ENCODE data around the gene CYP24A1.

CYP24A1 gene

GRCh38 chr20:54173653-54174456 lies at the start of gene CYP24A1:
Gene CYP24A1 (minus strand): TSS chr20:54173986. CDS start chr20:54173579, 407 bp downstream.
- Histone ChIP-seq H3K36me3 (ENCODE audit: insufficient read depth, low read length) (no peaks in the 10 kb centered on the region), H3K27me3 (ENCODE audit: insufficient read depth, low read length, poor library complexity) (peaks cover 32% of the 10 kb centered on the region), H3K4me2 (ENCODE audit: insufficient read depth, low read length) (no peak within 1 kb of the TSS), H3K9ac (ENCODE audit: low read depth, low read length) (no peak within 1 kb of the TSS), H3K79me2 (ENCODE audit: insufficient read depth, low read length) (no peaks in the 10 kb centered on the region), H3K4me3 (ENCODE audit: low read depth in 1 of 2, low read length in 2 of 2) (no peak within 1 kb of the TSS), H3K4me1 (ENCODE audit: insufficient read depth, low read length) (no peaks in the 10 kb centered on the region), H2AFZ (ENCODE audit: low read depth, low read length) (no peak within 1 kb of the TSS), H3K9me3 (ENCODE audit: insufficient read depth, low read length, severe bottlenecking) (no peaks in the 10 kb centered on the region), H4K20me1 (ENCODE audit: insufficient read depth, low read length) (no peaks in the 10 kb centered on the region), H3K27ac (ENCODE audit: low read length) (no peak within 1 kb of the TSS)
- no peak for TF ChIP-seq EZH2 (IDR thresholded peaks at IDR 0.05; ENCODE audit: borderline replicate concordance, low read depth, low read length, severe bottlenecking)
- TF ChIP-seq, protein P1, sequence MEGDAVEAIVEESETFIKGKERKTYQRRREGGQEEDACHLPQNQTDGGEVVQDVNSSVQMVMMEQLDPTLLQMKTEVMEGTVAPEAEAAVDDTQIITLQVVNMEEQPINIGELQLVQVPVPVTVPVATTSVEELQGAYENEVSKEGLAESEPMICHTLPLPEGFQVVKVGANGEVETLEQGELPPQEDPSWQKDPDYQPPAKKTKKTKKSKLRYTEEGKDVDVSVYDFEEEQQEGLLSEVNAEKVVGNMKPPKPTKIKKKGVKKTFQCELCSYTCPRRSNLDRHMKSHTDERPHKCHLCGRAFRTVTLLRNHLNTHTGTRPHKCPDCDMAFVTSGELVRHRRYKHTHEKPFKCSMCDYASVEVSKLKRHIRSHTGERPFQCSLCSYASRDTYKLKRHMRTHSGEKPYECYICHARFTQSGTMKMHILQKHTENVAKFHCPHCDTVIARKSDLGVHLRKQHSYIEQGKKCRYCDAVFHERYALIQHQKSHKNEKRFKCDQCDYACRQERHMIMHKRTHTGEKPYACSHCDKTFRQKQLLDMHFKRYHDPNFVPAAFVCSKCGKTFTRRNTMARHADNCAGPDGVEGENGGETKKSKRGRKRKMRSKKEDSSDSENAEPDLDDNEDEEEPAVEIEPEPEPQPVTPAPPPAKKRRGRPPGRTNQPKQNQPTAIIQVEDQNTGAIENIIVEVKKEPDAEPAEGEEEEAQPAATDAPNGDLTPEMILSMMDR (IDR thresholded peaks at IDR 0.05; ENCODE audit: borderline replicate concordance, extremely low read depth, low read length, poor library complexity, severe bottlenecking): no peak
- ATAC-seq (ENCODE audit: insufficient read depth, low read depth) (no peak), DNase-seq (no peak)

DNA sequence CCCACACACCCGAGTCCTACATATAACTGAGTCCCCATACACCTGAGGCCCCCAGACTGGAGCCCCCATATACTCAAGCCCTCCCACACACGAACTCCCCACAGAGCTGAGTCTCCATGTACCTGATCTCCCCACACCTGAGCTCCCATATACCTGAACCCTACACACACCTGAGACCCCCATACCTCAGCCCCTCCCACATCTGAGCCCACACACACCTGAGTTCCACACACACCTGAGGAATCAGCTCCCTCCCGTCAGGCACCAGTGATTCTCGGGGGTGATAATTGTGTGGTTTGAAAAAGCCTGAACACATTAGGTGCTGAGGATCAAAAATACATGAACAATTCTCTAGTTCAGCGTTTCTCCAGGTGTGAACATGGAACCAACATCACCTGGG lies 49.5 kb upstream of the CYP24A1 start:
- peaks cover 2% of the 10 kb centered on the region; the same call in 1 of the 2 replicates for H4K20me1 ChIP-seq (ENCODE audit: insufficient read depth, low read length)
- peaks cover 7% of the 10 kb centered on the region for H3K36me3 ChIP-seq (ENCODE audit: insufficient read depth, low read length)
- no peaks in the 10 kb centered on the region for H3K9me3 ChIP-seq (ENCODE audit: insufficient read depth, low read length, severe bottlenecking)
- no peaks in the 10 kb centered on the region for H3K4me1 ChIP-seq (ENCODE audit: insufficient read depth, low read length)
- no peaks in the 10 kb centered on the region for H3K27me3 ChIP-seq (ENCODE audit: insufficient read depth, low read length, poor library complexity)
- no peak overlapping the region for H2AFZ ChIP-seq (ENCODE audit: low read depth, low read length)
- DNase-seq: no peak
- no peak overlapping the region for H3K9ac ChIP-seq (ENCODE audit: low read depth, low read length)
- H3K27ac ChIP-seq (ENCODE audit: low read length): no peak overlapping the region
- no peak for TF ChIP-seq EZH2 (IDR thresholded peaks at IDR 0.05; ENCODE audit: borderline replicate concordance, low read depth, low read length, severe bottlenecking)
- TF ChIP-seq, protein P1 (IDR thresholded peaks at IDR 0.05; ENCODE audit: borderline replicate concordance, extremely low read depth, low read length, poor library complexity, severe bottlenecking): no peak
- no peak overlapping the region for H3K4me3 ChIP-seq (ENCODE audit: low read depth in 1 of 2, low read length in 2 of 2)
- ATAC-seq (ENCODE audit: insufficient read depth, low read depth): no peak
- H3K4me2 ChIP-seq (ENCODE audit: insufficient read depth, low read length): no peak overlapping the region
- H3K79me2 ChIP-seq (ENCODE audit: insufficient read depth, low read length): no peaks in the 10 kb centered on the region

GRCh38 chr20:54221996-54222890 lies 48.5 kb upstream of the CYP24A1 start:
- no peak overlapping the region for H3K9ac ChIP-seq (ENCODE audit: low read depth, low read length)
- peaks cover 2% of the 10 kb centered on the region; the same call in 1 of the 2 replicates for H4K20me1 ChIP-seq (ENCODE audit: insufficient read depth, low read length)
- TF ChIP-seq, protein P1 (IDR thresholded peaks at IDR 0.05; ENCODE audit: borderline replicate concordance, extremely low read depth, low read length, poor library complexity, severe bottlenecking): no peak
- no peak for TF ChIP-seq EZH2 (IDR thresholded peaks at IDR 0.05; ENCODE audit: borderline replicate concordance, low read depth, low read length, severe bottlenecking)
- no peak overlapping the region for H2AFZ ChIP-seq (ENCODE audit: low read depth, low read length)
- H3K27me3 ChIP-seq (ENCODE audit: insufficient read depth, low read length, poor library complexity): no peaks in the 10 kb centered on the region
- H3K79me2 ChIP-seq (ENCODE audit: insufficient read depth, low read length): no peaks in the 10 kb centered on the region
- DNase-seq (no peak), ATAC-seq (ENCODE audit: insufficient read depth, low read depth) (no peak)
- H3K4me1 ChIP-seq (ENCODE audit: insufficient read depth, low read length): no peaks in the 10 kb centered on the region
- no peak overlapping the region for H3K27ac ChIP-seq (ENCODE audit: low read length)
- H3K9me3 ChIP-seq (ENCODE audit: insufficient read depth, low read length, severe bottlenecking): no peaks in the 10 kb centered on the region
- H3K4me3 ChIP-seq (ENCODE audit: low read depth in 1 of 2, low read length in 2 of 2): no peak overlapping the region
- no peak overlapping the region for H3K4me2 ChIP-seq (ENCODE audit: insufficient read depth, low read length)
- H3K36me3 ChIP-seq (ENCODE audit: insufficient read depth, low read length): peaks cover 12% of the 10 kb centered on the region
